ENCODE measurements around the gene FBXW7.

The FBXW7 gene

DNA sequence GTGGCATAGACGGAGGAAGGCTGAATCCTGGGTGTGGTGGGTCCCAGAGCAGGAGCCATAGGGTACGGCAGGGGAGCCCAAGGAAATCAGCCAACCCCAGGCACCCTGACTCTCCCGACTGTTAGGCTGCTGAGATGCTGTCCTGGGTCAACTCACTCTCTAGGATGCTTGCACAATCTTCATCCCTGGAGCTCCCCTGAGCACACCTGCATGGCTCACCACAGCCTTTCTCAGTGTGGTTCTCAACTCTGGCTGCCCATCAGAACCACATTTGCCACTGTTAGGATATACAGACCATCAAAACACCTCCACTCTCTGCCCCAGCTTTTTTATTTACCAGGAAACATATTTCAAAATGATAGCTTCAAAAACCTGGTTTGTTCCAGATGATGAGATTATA is 236.3 kb downstream of the FBXW7 start:
- DNase-seq (no peak), ATAC-seq (replicated peaks) (no peak)
- no peaks in the 10 kb centered on the region for H3K9me3 Mint-ChIP-seq
- no peak overlapping the region for H3K27ac Mint-ChIP-seq
- H3K27me3 Mint-ChIP-seq = peaks cover 11 to 12% of the 10 kb centered on the region in 2 donors
- no peak overlapping the region for H3K4me3 Mint-ChIP-seq
- no peaks in the 10 kb centered on the region for H3K4me1 Mint-ChIP-seq (ENCODE audit: low read depth in 2 of 2)
- no peaks in the 10 kb centered on the region for H3K36me3 Mint-ChIP-seq (ENCODE audit: insufficient read depth)

DNA sequence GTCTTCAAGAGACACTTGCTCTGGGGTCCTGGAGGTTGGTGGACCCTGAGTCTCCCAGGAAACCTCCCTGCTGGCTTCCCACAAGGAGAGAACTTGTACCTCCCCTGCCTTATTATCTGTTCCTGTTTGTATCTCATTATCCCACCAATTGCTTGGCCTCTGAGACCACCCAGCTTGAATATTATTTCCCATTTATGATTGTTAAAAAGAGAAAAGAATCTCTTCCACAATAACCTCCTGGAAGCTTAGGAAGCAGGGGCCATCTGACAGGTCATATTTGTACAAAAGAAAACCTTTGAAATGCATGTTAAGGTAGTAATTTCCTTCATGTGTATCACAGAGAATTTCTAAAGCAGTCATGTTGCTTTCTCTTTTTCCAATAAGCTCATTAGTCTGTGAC is 239.5 kb downstream of the FBXW7 start:
- Mint-ChIP-seq H3K4me3 (no peak overlapping the region), H3K9me3 (no peaks in the 10 kb centered on the region), H3K27ac (no peak overlapping the region), H3K4me1 (ENCODE audit: low read depth in 2 of 2) (peaks cover 0 to 3% of the 10 kb centered on the region in 2 donors), H3K27me3 (peaks cover 11 to 27% of the 10 kb centered on the region in 2 donors), H3K36me3 (ENCODE audit: insufficient read depth) (no peaks in the 10 kb centered on the region)
- no peak for DNase-seq
- ATAC-seq (replicated peaks) = no peak

DNA sequence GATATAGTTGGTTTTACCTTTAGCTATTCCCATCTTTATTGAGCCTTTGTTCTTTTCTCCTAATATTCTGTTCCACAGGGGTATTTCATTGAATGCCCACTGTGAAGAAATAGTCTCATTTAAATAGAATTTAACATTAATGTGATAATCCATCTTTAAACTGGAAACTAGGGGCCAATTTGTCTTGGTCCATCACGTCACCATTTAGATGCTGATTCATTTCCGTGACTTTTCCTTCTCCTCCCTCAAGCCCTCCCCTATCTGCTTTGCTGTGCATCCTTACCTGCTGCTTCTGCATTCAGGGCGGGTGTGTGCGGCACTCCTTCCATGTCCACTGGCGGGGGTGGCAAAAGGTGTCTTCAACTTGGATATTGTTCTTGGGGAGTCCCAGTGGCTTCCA is 241.1 kb downstream of the FBXW7 start:
- Mint-ChIP-seq H3K4me1 (ENCODE audit: low read depth in 2 of 2) (peaks cover 0 to 3% of the 10 kb centered on the region in 2 donors), H3K27ac (no peak overlapping the region), H3K4me3 (no peak overlapping the region), H3K9me3 (no peaks in the 10 kb centered on the region), H3K27me3 (peaks cover 11 to 27% of the 10 kb centered on the region in 2 donors), H3K36me3 (ENCODE audit: insufficient read depth) (no peaks in the 10 kb centered on the region)
- ATAC-seq (replicated peaks) = no peak
- DNase-seq = no peak

DNA sequence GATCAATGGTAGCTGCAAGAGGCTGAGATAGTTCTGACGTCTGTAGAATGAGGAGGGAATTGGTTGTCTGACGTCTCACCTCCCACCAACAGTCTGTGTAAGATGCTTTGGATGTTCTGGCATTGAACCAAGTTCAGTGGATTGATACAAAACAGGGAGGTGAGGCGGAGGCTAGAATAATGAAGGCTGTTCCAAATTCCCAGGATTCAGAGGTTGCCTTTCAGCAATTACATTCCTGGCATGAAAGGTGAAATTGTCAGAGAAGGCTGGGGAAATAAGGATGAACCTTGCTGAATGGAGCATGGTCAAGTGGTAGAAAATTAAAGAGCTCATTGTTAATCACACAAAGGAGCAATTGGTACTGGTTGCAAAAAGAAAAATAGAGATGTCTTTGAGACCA is 241.6 kb downstream of the FBXW7 start:
- no peak overlapping the region for H3K27ac Mint-ChIP-seq
- H3K36me3 Mint-ChIP-seq (ENCODE audit: insufficient read depth) = no peaks in the 10 kb centered on the region
- no peak overlapping the region for H3K4me3 Mint-ChIP-seq
- DNase-seq (no peak), ATAC-seq (replicated peaks) (no peak)
- no peaks in the 10 kb centered on the region for H3K9me3 Mint-ChIP-seq
- H3K27me3 Mint-ChIP-seq = peaks cover 8 to 23% of the 10 kb centered on the region in 2 donors
- H3K4me1 Mint-ChIP-seq (ENCODE audit: low read depth in 2 of 2) = peaks cover 0 to 3% of the 10 kb centered on the region in 2 donors

DNA sequence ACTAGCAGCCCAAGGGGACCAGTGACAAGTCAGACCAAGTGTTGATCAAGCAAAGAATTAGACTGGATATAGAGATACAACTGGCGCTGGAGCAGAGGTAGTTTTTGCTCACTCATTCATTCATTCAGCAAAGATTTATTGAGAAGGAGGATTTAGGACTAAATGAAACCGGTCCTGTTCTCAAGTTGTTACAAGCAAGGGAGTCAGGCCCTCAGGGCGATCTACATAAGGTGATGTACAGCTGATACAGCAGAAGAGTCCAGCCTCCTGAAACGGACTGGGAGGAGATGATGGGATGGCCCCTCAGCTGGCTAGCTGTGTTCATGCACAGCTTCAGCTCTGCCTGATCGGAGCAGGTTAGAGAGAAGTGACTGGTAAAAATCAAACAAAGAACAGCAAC is 242.4 kb downstream of the FBXW7 start:
- Mint-ChIP-seq H3K36me3 (ENCODE audit: insufficient read depth) (no peaks in the 10 kb centered on the region), H3K27me3 (peaks cover under 1 to 21% of the 10 kb centered on the region in 2 donors), H3K27ac (peak overlapping the region in 1 of 2 donors; percentile 10), H3K4me3 (no peak overlapping the region), H3K9me3 (no peaks in the 10 kb centered on the region), H3K4me1 (ENCODE audit: low read depth in 2 of 2) (peaks cover 0 to 3% of the 10 kb centered on the region in 2 donors)
- DNase-seq = no peak
- no peak for ATAC-seq (replicated peaks)

DNA sequence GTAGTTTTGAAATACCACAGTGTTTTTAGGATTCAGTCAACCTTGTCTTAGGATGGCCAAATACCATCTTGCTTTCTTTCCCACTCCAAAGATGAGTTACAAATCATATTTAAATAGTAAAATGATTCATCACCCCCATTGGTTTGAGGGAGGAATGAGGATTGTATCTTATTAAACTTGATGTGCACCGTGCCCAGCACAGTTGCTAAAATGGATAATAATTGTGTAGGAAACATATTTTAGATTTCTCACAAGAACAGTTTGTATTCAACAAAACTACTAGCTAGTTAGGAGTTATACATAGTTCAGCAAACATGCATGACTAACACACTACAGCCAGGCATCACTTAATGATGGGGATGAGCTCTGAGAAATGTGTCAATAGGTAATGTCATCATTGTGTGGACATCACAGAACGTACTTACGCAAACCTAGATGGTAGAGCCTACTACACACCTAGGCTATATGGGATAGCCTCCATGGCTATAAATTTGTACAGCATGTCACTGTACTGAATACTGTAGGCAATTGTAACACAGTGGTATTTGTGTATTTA is 245.4 kb downstream of the FBXW7 start:
- Mint-ChIP-seq H3K36me3 (ENCODE audit: insufficient read depth) (no peaks in the 10 kb centered on the region), H3K4me3 (no peak overlapping the region), H3K4me1 (ENCODE audit: low read depth in 2 of 2) (peaks cover 0 to 3% of the 10 kb centered on the region in 2 donors), H3K27me3 (peaks cover 0 to 21% of the 10 kb centered on the region in 2 donors), H3K9me3 (no peaks in the 10 kb centered on the region), H3K27ac (no peak overlapping the region)
- ATAC-seq (replicated peaks) (no peak), DNase-seq (no peak)

DNA sequence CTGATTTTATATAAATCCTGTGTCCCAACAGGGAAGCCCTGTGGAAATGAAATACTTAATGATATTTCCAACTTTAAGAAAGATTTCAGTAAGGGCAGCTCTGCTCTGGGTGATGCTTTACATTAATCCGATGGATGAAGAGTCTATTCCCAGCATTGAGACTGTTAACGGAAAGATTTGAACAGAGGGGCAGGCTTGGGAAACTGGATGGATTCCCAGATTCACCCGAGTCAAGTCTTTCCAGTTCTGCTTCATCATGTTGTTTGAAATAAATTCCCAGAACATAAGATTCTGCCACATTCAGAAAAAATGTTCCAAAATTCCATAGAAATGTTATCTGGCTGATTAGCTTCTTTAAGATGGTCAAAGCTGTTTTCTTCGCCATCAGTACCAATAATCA is 246.0 kb downstream of the FBXW7 start:
- Mint-ChIP-seq H3K4me3 (no peak overlapping the region), H3K4me1 (ENCODE audit: low read depth in 2 of 2) (peaks cover 0 to 3% of the 10 kb centered on the region in 2 donors), H3K36me3 (ENCODE audit: insufficient read depth) (no peaks in the 10 kb centered on the region), H3K27me3 (peaks cover 0 to 19% of the 10 kb centered on the region in 2 donors), H3K27ac (no peak overlapping the region), H3K9me3 (no peaks in the 10 kb centered on the region)
- no peak for ATAC-seq (replicated peaks)
- DNase-seq = no peak

DNA sequence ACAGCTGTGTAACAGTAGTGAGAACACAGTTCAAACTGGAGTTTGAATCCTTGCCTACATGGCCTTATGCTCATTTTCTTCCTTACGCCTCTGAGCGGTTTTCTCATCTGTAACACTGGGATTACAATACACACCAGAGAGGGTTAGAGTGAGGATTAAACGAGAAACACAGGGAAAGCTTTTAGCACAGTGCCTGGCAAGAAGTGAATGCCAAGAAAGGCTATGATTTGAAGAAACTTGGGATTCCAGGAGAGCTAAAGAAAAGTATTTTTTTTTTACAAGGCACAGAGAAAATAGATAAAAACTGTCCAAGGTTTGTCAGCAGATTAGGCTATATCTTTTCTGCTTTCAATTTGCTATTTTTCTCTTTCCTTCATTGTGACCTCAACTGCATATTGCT is 246.4 kb downstream of the FBXW7 start:
- DNase-seq = no peak
- no peaks in the 10 kb centered on the region for H3K9me3 Mint-ChIP-seq
- peaks cover 0 to 3% of the 10 kb centered on the region in 2 donors for H3K4me1 Mint-ChIP-seq (ENCODE audit: low read depth in 2 of 2)
- no peak overlapping the region for H3K4me3 Mint-ChIP-seq
- no peak overlapping the region for H3K27ac Mint-ChIP-seq
- no peaks in the 10 kb centered on the region for H3K36me3 Mint-ChIP-seq (ENCODE audit: insufficient read depth)
- no peak for ATAC-seq (replicated peaks)
- peaks cover 0 to 15% of the 10 kb centered on the region in 2 donors for H3K27me3 Mint-ChIP-seq

DNA sequence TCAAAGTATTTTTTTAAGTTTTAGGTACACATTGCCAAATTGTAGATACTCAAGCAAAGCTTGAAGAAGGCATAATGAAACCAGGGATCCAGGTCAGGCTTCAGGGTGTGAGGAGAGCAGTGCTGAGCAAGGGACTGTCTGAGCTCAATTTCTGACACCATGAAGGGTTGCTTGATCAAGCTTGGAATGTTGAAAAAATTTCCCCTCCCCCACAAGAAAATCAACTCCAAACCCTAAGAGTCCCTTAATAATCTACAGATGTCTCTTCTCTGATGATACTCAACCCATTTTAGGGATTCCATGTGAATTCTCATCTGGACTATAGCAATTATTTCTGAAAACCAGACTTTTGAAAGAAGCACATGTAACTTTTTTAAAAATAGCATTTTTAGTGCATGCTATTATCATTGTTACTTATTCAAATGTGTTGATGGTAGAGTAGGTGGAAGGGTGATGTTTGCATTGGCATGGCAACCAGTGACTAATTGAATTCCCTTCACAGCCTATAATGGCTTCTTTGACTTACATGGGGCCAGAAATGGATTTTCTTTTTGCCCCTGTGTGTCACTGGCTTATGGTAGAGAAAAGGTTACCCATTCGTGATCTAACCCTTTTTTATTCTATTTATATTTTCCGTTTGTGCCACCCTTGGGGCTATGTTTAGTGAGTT is 252.0 kb downstream of the FBXW7 start:
- H3K36me3 Mint-ChIP-seq (ENCODE audit: insufficient read depth) = no peaks in the 10 kb centered on the region
- peaks cover 0 to 3% of the 10 kb centered on the region in 2 donors for H3K4me1 Mint-ChIP-seq (ENCODE audit: low read depth in 2 of 2)
- no peak overlapping the region for H3K27ac Mint-ChIP-seq
- no peak overlapping the region for H3K4me3 Mint-ChIP-seq
- DNase-seq = no peak
- ATAC-seq (replicated peaks) = no peak
- H3K9me3 Mint-ChIP-seq = no peaks in the 10 kb centered on the region
- no peaks in the 10 kb centered on the region for H3K27me3 Mint-ChIP-seq

DNA sequence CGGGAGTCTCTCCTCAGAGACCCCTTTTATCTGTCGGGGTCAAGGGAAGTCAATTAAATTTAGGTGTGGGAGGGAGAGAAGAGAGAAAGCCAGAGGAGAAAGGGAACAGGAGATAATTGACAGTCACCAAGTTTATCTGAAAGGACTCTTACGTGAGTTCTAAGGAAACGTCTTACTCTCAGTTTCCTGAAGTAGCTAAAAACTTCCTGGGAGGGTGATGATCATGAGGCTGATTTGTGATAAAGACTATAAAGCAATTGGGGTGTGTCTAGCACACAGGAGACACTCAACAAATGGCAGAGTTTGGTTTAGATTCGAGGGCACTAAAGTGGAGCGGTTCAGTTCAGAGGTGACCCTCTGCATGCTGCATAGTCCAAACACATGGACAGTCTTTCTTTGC is 254.1 kb downstream of the FBXW7 start:
- peaks cover 0 to 9% of the 10 kb centered on the region in 2 donors for H3K4me1 Mint-ChIP-seq (ENCODE audit: low read depth in 2 of 2)
- ATAC-seq (replicated peaks) (no peak), DNase-seq (no peak)
- no peak overlapping the region for H3K27ac Mint-ChIP-seq
- no peak overlapping the region for H3K4me3 Mint-ChIP-seq
- H3K27me3 Mint-ChIP-seq = no peaks in the 10 kb centered on the region
- no peaks in the 10 kb centered on the region for H3K9me3 Mint-ChIP-seq
- H3K36me3 Mint-ChIP-seq (ENCODE audit: insufficient read depth) = no peaks in the 10 kb centered on the region

DNA sequence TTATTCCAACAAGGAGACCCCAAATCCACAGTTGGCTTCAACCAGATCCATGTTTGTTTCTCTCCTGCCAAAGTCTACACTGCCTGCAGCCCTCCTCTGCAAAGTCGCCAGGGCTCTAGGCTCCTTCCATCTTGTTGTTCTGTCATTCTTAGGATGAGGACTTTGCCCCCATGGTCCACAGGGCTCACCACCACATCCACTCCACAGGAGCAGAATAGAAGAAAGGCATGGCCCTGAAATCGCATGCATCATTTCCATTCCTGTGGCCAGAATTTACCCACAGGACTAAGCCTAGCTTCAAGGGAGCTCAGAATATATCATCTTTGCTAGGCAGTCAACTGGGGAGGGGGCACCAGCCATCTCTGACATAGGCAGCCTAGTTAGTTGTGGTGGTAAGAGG is 254.7 kb downstream of the FBXW7 start:
- no peak for ATAC-seq (replicated peaks)
- Mint-ChIP-seq H3K9me3 (no peaks in the 10 kb centered on the region), H3K27me3 (no peaks in the 10 kb centered on the region), H3K36me3 (ENCODE audit: insufficient read depth) (no peaks in the 10 kb centered on the region), H3K4me3 (no peak overlapping the region), H3K4me1 (ENCODE audit: low read depth in 2 of 2) (peaks cover 0 to 9% of the 10 kb centered on the region in 2 donors), H3K27ac (no peak overlapping the region)
- DNase-seq = no peak

DNA sequence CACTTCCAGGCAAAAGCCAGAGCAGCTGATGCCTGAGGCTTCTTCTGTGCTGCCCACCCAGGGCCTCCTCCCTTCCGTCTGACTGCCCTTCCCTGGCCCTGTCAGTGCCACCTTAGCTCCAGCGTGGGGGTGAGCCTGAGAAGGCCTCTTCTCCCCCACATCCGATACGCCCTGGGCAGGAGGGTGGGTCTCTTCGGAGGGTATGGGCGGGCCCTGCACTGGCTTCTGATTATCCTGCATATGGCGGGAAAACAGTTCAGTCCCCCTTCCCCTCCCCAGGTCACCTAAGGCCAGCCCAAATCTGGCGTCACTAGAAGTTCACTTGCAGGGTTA is 256.7 kb downstream of the FBXW7 start:
- peaks cover 0 to 9% of the 10 kb centered on the region in 2 donors for H3K4me1 Mint-ChIP-seq (ENCODE audit: low read depth in 2 of 2)
- H3K9me3 Mint-ChIP-seq = no peaks in the 10 kb centered on the region
- H3K4me3 Mint-ChIP-seq = no peak overlapping the region
- no peaks in the 10 kb centered on the region for H3K36me3 Mint-ChIP-seq (ENCODE audit: insufficient read depth)
- H3K27ac Mint-ChIP-seq = no peak overlapping the region
- ATAC-seq (replicated peaks) (no peak), DNase-seq (no peak)
- no peaks in the 10 kb centered on the region for H3K27me3 Mint-ChIP-seq

DNA sequence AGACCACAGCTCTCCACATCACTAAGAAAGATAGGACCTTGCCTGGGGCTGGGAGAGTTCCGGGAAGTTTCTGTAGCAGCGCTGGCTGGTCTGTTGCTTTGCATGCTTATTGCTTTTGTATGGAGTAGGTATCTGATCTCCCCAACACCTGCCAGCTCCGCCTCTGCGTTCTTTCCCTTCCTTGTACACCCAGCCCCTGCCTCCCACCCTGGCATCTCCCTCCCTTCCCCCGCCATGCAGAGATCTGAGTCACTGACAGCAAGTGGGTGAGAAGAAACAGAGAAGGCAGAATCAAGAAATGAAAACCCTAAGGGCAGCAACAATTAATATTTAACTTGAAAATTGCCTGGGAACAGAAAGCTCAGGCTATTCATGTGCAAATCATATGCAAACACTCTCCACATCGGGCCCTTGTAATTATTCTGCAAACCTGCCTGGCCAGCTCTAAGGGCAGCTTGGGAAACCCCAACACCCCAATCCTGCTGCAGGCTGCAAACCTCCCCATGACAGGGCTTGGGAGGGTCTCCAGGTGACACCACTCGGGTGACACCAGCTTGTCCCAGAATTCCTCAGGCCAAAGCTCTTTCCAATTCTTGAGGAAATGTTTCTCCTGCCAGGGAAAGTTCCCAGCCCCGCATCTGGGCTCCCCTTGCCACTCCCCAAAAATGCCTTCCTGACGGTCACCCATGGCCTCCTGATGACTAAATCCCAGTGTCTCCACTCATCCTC is 257.2 kb downstream of the FBXW7 start:
- Mint-ChIP-seq H3K27ac (no peak overlapping the region), H3K36me3 (ENCODE audit: insufficient read depth) (no peaks in the 10 kb centered on the region), H3K9me3 (no peaks in the 10 kb centered on the region)

DNA sequence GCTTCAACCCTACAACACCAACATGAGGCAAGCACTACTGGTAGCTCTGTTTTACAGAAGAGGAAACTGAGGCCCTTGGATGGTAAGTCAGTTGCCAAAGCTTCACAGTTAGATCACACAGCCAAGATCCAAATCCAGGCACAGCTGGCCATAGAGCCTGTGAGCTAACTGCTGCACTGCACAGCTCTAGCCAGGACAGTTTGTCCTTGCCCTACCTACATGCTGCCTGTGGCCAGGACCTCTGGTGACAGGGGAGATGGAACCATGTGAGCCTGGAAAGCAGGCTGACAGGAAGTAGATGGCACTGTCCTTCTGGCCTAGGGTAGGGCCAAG is 257.8 kb downstream of the FBXW7 start:
- H3K27me3 Mint-ChIP-seq = no peaks in the 10 kb centered on the region
- H3K27ac Mint-ChIP-seq = no peak overlapping the region
- no peak overlapping the region for H3K4me3 Mint-ChIP-seq
- no peaks in the 10 kb centered on the region for H3K36me3 Mint-ChIP-seq (ENCODE audit: insufficient read depth)
- ATAC-seq (replicated peaks) (no peak), DNase-seq (no peak)
- H3K9me3 Mint-ChIP-seq = no peaks in the 10 kb centered on the region
- H3K4me1 Mint-ChIP-seq (ENCODE audit: low read depth in 2 of 2) = peaks cover 0 to 9% of the 10 kb centered on the region in 2 donors

More for the DNA sequence above, 257.2 kb downstream of the FBXW7 start:
- DNase-seq (no peak), ATAC-seq (replicated peaks) (no peak)
- H3K27me3 Mint-ChIP-seq = no peaks in the 10 kb centered on the region
- H3K4me1 Mint-ChIP-seq (ENCODE audit: low read depth in 2 of 2) = peaks cover 0 to 9% of the 10 kb centered on the region in 2 donors
- no peak overlapping the region for H3K4me3 Mint-ChIP-seq

Measured in effector memory CD8-positive, alpha-beta T cell (primary cell).